Endothelial cell (in vitro differentiated cells): ENCODE data around the gene PSMA6. TPM values are rescaled to one million over a fixed set of nuclear protein-coding genes. Genes with fewer than 3 reads are reported as not detected.
A peak's percentile ranks its signal among the peaks of the same experiment; 100 is the strongest.

Experiments
- DNase-seq: peaks from one replicate; pipeline ENCODE4 v3.0.0; 2021; ENCODE audit warnings: low spot score
- H3K27ac Mint-ChIP-seq: one replicate; pipeline ENCODE4 v1.8.0; 2021; ENCODE audit warnings: mixed read lengths, inconsistent platforms; ENCODE audit not compliant: unreplicated experiment
- H3K27me3 Mint-ChIP-seq: one replicate; pipeline ENCODE4 v1.8.0; 2021; ENCODE audit warnings: mild to moderate bottlenecking, moderate library complexity, mixed read lengths, inconsistent platforms; ENCODE audit not compliant: unreplicated experiment
- H3K36me3 Mint-ChIP-seq: one replicate; pipeline ENCODE4 v1.8.0; 2021; ENCODE audit warnings: mild to moderate bottlenecking, low read depth, mixed read lengths, inconsistent platforms; ENCODE audit not compliant: unreplicated experiment
- H3K4me1 Mint-ChIP-seq: one replicate; pipeline ENCODE4 v1.8.0; 2021; ENCODE audit warnings: mild to moderate bottlenecking, mixed read lengths, inconsistent platforms; ENCODE audit not compliant: unreplicated experiment
- H3K4me3 Mint-ChIP-seq: one replicate; pipeline ENCODE4 v1.8.0; 2021; ENCODE audit warnings: mild to moderate bottlenecking, mixed read lengths, inconsistent platforms; ENCODE audit not compliant: unreplicated experiment
- H3K9me3 Mint-ChIP-seq: one replicate; pipeline ENCODE4 v1.8.0; 2021; ENCODE audit warnings: mixed read lengths, inconsistent platforms; ENCODE audit not compliant: unreplicated experiment
- CTCF ChIP-seq: fragments of 200-600 bp; sonication (generic); IDR thresholded peaks from one replicate; pipeline ENCODE4 v1.5.0; 2021; ENCODE audit warnings: antibody characterized with exemption; ENCODE audit not compliant: unreplicated experiment
- total RNA-seq: library from RNA; stranded (reverse); fragmentation: NEBNext Ultra II Directional; extraction: Animal tissue kit (Norgen Biotek cat#: 25700); gene quantifications from one replicate; pipeline ENCODE4 v1.2.1, GENCODE V29; 2021; ENCODE audit not compliant: unreplicated experiment

PSMA6 gene
- total RNA-seq, 1 donor from 2014 or later: 160 TPM

GRCh38 chr14:35262436-35262835 lies 29.7 kb upstream of the PSMA6 start:
- no peak for DNase-seq
- Mint-ChIP-seq H3K4me1 (peaks cover 4% of the 10 kb centered on the region), H3K27me3 (no peaks in the 10 kb centered on the region), H3K9me3 (no peaks in the 10 kb centered on the region), H3K4me3 (no peak overlapping the region), H3K27ac (no peak overlapping the region), H3K36me3 (peaks cover 18% of the 10 kb centered on the region)
- TF ChIP-seq CTCF: no peak

DNA sequence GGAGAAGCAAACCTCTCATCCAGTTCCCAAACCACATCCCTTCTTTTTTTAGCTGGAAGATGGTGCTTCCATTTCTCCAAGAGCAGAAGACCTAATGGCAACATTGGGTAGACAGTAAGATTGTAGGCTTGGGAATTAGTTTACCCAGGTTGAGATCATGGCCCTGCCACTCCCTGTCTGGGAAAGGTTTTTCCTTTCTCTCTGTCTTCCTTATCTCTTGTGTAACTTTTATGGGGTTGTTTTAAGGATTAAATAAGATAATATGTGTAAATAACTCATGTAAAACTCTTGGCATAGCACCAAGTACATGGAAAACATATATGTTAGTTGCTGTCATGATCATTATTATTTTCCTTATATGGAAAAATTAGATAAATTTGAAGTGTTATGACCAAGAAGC lies 23.2 kb upstream of the PSMA6 start:
- no peak for TF ChIP-seq CTCF
- Mint-ChIP-seq H3K4me3 (no peak overlapping the region), H3K27ac (no peak overlapping the region), H3K9me3 (no peaks in the 10 kb centered on the region), H3K4me1 (no peaks in the 10 kb centered on the region), H3K36me3 (peaks cover 13% of the 10 kb centered on the region), H3K27me3 (no peaks in the 10 kb centered on the region)
- DNase-seq: no peak

DNA sequence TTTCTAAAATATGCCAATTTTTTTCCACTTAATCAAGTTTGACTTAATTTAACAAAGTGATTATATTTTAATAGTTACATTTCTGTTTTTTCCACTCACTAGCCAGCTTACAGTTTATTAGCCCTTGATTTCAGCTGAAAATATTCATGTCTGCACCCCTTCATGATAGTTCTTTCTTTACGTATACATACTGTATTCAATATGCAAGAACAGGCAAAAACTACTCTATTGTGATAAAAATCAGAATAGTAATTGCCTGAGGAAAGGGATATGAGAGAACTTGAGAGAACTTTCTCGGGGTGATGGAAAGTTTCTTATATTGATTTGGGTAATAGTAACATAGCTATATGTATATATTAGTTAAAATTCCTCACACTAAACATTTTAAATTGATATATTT lies 17.4 kb upstream of the PSMA6 start:
- H3K27me3 Mint-ChIP-seq: no peaks in the 10 kb centered on the region
- H3K27ac Mint-ChIP-seq: no peak overlapping the region
- no peak for TF ChIP-seq CTCF
- no peaks in the 10 kb centered on the region for H3K9me3 Mint-ChIP-seq
- no peak overlapping the region for H3K4me3 Mint-ChIP-seq
- peaks cover 9% of the 10 kb centered on the region for H3K4me1 Mint-ChIP-seq
- H3K36me3 Mint-ChIP-seq: peaks cover 17% of the 10 kb centered on the region
- DNase-seq: no peak

- no peaks in the 10 kb centered on the region for H3K27me3 Mint-ChIP-seq
- no peak for TF ChIP-seq CTCF
- H3K4me1 Mint-ChIP-seq: peaks cover 9% of the 10 kb centered on the region
- peak overlapping the region; percentile 44 for H3K27ac Mint-ChIP-seq
- H3K36me3 Mint-ChIP-seq: peaks cover 27% of the 10 kb centered on the region
- H3K4me3 Mint-ChIP-seq: no peak overlapping the region
- no peak for DNase-seq
- no peaks in the 10 kb centered on the region for H3K9me3 Mint-ChIP-seq
Observed at GRCh38 chr14:35277179-35277578, 15.0 kb upstream of the PSMA6 start.

DNA sequence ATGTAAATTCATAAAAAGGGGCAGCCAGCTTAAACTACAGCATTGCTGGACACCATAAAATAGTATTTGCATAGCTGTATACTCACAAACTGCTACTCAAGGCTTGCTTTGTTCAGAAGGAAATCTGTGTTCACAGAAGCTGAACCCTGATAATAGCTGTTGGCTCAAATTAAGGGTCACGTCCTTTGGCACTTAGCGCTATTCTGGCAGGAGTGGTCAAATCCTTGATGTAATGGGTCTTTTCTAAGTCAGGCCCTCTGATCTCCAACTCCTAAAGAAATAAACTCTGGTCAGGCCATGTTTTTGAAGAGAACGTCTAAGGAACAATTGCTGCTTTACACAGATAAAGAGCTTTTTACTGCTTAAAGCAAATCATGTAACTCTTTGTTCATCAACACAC lies 12.8 kb upstream of the PSMA6 start:
- no peaks in the 10 kb centered on the region for H3K9me3 Mint-ChIP-seq
- H3K27ac Mint-ChIP-seq: no peak overlapping the region

More for the DNA sequence above, 12.8 kb upstream of the PSMA6 start:
- Mint-ChIP-seq H3K27me3 (no peaks in the 10 kb centered on the region), H3K4me3 (no peak overlapping the region), H3K36me3 (peaks cover 28% of the 10 kb centered on the region), H3K4me1 (peaks cover 16% of the 10 kb centered on the region)
- DNase-seq: no peak
- TF ChIP-seq CTCF: no peak
